ENCODE results near the gene DEAF1. TPM values are rescaled to one million over a fixed set of nuclear protein-coding genes. Genes with fewer than 3 reads are reported as not detected.

DEAF1 gene
- total RNA-seq, 4 donors from 2014 or later = 14.8 to 42.4 (median 25.2) TPM

- Histone ChIP-seq H3K4me3 (no peak overlapping the region), H3K27ac (no peak overlapping the region), H3K27me3 (no peaks in the 10 kb centered on the region), H3K9me3 (no peaks in the 10 kb centered on the region), H3K36me3 (peaks cover 0 to 5% of the 10 kb centered on the region in 2 donors), H3K4me1 (peaks cover 1 to 2% of the 10 kb centered on the region in 2 donors)
- TF ChIP-seq POLR2A (IDR thresholded peaks at IDR 0.05) = no peak
- no peak for TF ChIP-seq CTCF (IDR thresholded peaks at IDR 0.05 in 4 of 5, conservative IDR thresholded peaks at IDR 0.05 in 1 of 5)
- in situ Hi-C loops (cut with MboI; ENCODE audit: low sequenced_read_pairs in 4 of 4) = no loop called here
- intact Hi-C loops (cut with DNase I; ENCODE audit: low total_unique reads) = loop anchor here (5.0 kb wide), 1 partner anchor 137 kb away; the partner anchor contains the start of gene SLC25A22
- DNase-seq (no peak), ATAC-seq (no peak)
Measured at GRCh38 chr11:660281-660680, 34.7 kb downstream of the DEAF1 start.

GRCh38 chr11:659532-660085 lies 35.4 kb downstream of the DEAF1 start:
- no peaks in the 10 kb centered on the region for H3K27me3 ChIP-seq
- no peak overlapping the region for H3K27ac ChIP-seq
- H3K9me3 ChIP-seq = no peaks in the 10 kb centered on the region
- in situ Hi-C loops (cut with MboI; ENCODE audit: low sequenced_read_pairs in 4 of 4) = no loop called here
- intact Hi-C loops (cut with DNase I; ENCODE audit: low total_unique reads) = loop anchor here (5.0 kb wide), 1 partner anchor 138 kb away; the partner anchor contains the start of gene SLC25A22
- no peaks in the 10 kb centered on the region for H3K4me1 ChIP-seq
- no peak for ATAC-seq
- no peak overlapping the region for H3K4me3 ChIP-seq
- TF ChIP-seq POLR2A (IDR thresholded peaks at IDR 0.05) (no peak), CTCF (IDR thresholded peaks at IDR 0.05 in 4 of 5, conservative IDR thresholded peaks at IDR 0.05 in 1 of 5) (no peak)
- peaks cover 0 to 5% of the 10 kb centered on the region in 2 donors for H3K36me3 ChIP-seq
- no peak for DNase-seq

GRCh38 chr11:657691-658126 lies 37.3 kb downstream of the DEAF1 start:
- no peak for ATAC-seq
- no peak for TF ChIP-seq CTCF (IDR thresholded peaks at IDR 0.05 in 4 of 5, conservative IDR thresholded peaks at IDR 0.05 in 1 of 5)
- TF ChIP-seq POLR2A (IDR thresholded peaks at IDR 0.05) = no peak
- Histone ChIP-seq H3K9me3 (no peaks in the 10 kb centered on the region), H3K27me3 (no peaks in the 10 kb centered on the region), H3K27ac (no peak overlapping the region), H3K4me3 (no peak overlapping the region), H3K36me3 (peaks cover 0 to 5% of the 10 kb centered on the region in 2 donors), H3K4me1 (no peaks in the 10 kb centered on the region)
- no peak for DNase-seq
- intact Hi-C loops (cut with DNase I; ENCODE audit: low total_unique reads) (no loop called here), in situ Hi-C loops (cut with MboI; ENCODE audit: low sequenced_read_pairs in 4 of 4) (no loop called here)

- no peaks in the 10 kb centered on the region for H3K4me1 ChIP-seq
- TF ChIP-seq POLR2A (IDR thresholded peaks at IDR 0.05) (no peak), CTCF (IDR thresholded peaks at IDR 0.05 in 4 of 5, conservative IDR thresholded peaks at IDR 0.05 in 1 of 5) (no peak)
- H3K4me3 ChIP-seq = no peak overlapping the region
- no peaks in the 10 kb centered on the region for H3K9me3 ChIP-seq
- DNase-seq (no peak), ATAC-seq (no peak)
- in situ Hi-C loops (cut with MboI; ENCODE audit: low sequenced_read_pairs in 4 of 4) = no loop called here
- peaks cover 0 to 5% of the 10 kb centered on the region in 2 donors for H3K36me3 ChIP-seq
- no peak overlapping the region for H3K27ac ChIP-seq
- no peaks in the 10 kb centered on the region for H3K27me3 ChIP-seq
- intact Hi-C loops (cut with DNase I; ENCODE audit: low total_unique reads) = no loop called here
Measured at GRCh38 chr11:656866-657265, 38.2 kb downstream of the DEAF1 start.

GRCh38 chr11:656426-656825 lies 38.6 kb downstream of the DEAF1 start:
- H3K27me3 ChIP-seq = no peaks in the 10 kb centered on the region
- no peaks in the 10 kb centered on the region for H3K4me1 ChIP-seq
- ATAC-seq = no peak
- intact Hi-C loops (cut with DNase I; ENCODE audit: low total_unique reads) = no loop called here
- H3K36me3 ChIP-seq = peaks cover 0 to 5% of the 10 kb centered on the region in 2 donors
- TF ChIP-seq CTCF (IDR thresholded peaks at IDR 0.05 in 4 of 5, conservative IDR thresholded peaks at IDR 0.05 in 1 of 5) (no peak), POLR2A (IDR thresholded peaks at IDR 0.05) (no peak)
- H3K4me3 ChIP-seq = no peak overlapping the region
- no peaks in the 10 kb centered on the region for H3K9me3 ChIP-seq
- in situ Hi-C loops (cut with MboI; ENCODE audit: low sequenced_read_pairs in 4 of 4) = no loop called here
- no peak overlapping the region for H3K27ac ChIP-seq
- no peak for DNase-seq

Data from gastrocnemius medialis (tissue), 4 donors.